Fibroblast of villous mesenchyme (primary cell): ENCODE results near the gene POU2F3. TPM values are rescaled to one million over a fixed set of nuclear protein-coding genes. Genes with fewer than 3 reads are reported as not detected.

Experiments used
- DNase-seq: peaks from one replicate; pipeline ENCODE4 v3.0.0-alpha.2; 2010; ENCODE audit warnings: low read depth
- H3K4me3 ChIP-seq: 2 replicates; pipeline ENCODE4 v1.5.1; 2011; ENCODE audit warnings: low read depth, mild to moderate bottlenecking, low read length
- total RNA-seq: library from RNA; depleted of rRNA; stranded (reverse); fragments of >200 nt; gene quantifications from 2 replicates; pipeline ENCODE4 v1.2.3, GENCODE V29; 2012
- TF ChIP-seq, protein P1 (sequence below): IDR thresholded peaks from 2 replicates; pipeline ENCODE4 v1.5.1; 2012; ENCODE audit warnings: low read depth, mild to moderate bottlenecking, low read length; ENCODE audit not compliant: insufficient read depth

Gene POU2F3
- total RNA-seq, 1 donor = under 0.01 TPM

DNA sequence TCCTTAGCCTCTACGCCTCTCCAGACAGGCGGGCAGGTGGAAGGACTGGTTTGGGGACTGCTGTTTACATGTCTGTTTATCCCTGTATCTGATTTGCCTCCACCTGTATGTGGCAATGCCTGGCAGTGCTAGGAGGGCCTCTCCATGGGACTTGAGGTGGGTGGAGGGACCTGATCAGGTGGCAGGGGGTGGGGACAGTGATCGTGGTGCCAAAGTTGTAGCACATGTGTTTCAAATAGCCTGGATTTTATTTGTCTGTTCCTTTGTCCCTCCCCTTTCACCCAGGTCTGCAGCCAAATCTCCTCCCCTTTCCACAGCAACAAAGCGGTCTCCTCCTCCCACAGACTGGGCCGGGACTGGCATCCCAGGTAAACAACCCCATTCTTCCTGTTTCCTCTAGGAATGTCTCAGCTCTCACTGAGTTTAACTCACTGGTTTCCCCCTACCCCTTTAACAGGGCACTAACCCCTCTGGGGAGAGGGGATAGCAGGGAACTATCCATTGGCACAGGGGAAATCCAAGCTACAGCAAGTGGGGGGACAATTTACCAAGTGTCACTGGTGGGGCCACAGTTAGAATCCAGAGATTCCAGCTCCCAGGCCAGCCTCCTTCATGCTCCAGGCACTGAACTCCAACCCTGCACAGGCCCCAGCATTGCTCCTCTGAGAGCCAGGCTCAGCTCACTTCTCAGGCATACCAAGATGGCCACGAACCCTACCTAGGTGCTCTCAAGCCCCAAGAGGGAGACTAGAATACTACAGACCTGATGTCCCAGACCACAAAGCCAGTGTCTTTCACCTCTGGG, 62.3 kb downstream of the POU2F3 start:
- no peak for DNase-seq
- TF ChIP-seq, protein P1, sequence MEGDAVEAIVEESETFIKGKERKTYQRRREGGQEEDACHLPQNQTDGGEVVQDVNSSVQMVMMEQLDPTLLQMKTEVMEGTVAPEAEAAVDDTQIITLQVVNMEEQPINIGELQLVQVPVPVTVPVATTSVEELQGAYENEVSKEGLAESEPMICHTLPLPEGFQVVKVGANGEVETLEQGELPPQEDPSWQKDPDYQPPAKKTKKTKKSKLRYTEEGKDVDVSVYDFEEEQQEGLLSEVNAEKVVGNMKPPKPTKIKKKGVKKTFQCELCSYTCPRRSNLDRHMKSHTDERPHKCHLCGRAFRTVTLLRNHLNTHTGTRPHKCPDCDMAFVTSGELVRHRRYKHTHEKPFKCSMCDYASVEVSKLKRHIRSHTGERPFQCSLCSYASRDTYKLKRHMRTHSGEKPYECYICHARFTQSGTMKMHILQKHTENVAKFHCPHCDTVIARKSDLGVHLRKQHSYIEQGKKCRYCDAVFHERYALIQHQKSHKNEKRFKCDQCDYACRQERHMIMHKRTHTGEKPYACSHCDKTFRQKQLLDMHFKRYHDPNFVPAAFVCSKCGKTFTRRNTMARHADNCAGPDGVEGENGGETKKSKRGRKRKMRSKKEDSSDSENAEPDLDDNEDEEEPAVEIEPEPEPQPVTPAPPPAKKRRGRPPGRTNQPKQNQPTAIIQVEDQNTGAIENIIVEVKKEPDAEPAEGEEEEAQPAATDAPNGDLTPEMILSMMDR = no peak
- no peak overlapping the region for H3K4me3 ChIP-seq

DNA sequence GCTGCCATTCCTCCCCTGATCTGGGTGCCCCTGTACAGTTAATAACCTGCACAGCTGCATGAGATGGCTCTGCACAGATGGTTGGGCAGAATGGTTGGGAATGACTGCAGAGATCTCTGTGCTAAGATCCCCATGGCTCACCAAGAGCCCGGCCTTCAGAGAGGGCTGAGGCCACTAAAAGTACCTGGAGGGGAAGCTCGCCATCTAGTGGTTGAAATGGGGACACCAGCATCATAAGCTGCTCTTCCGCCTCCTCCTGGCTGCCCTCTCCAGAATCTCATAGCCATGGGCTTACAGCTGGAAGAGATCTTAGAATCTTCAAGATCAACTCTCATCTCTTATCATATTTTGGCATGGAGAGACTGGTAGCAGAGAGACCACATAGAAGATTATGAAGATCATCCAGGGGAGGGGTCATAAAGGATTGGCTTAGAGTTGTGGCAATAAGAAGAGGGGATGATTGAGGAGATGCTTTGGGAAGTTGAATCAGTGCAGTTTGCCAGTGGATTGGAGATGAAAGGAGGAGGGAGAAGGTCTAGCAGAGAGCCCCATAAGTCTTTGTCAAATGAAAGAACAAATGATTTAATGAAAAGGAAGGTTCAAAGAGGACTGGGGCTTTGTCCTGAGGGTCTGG, 63.2 kb downstream of the POU2F3 start:
- TF ChIP-seq, protein P1 = peak; percentile 99
- H3K4me3 ChIP-seq = no peak overlapping the region
- DNase-seq = peak; percentile 80

DNA sequence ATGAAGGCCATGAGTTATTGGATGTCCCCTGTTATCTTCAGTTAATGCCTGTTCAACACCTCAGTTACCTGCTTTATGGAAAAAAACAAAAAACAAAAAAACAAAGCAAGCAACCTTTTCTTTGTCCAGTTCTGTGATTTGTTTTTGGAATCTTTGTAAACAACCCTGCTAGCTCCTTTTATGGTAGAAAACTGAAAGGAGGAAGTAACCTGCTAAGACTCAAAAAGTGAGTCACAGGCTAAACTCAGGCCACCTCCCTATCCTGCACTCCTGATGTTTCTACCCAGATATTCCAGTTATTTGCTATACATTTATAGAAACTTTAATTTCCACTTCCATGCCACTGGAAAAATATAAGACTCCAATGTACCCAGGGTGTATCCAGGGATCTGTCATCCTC, 64.6 kb downstream of the POU2F3 start:
- H3K4me3 ChIP-seq = no peak overlapping the region
- peak; percentile 16 for DNase-seq
- TF ChIP-seq, protein P1 = no peak

DNA sequence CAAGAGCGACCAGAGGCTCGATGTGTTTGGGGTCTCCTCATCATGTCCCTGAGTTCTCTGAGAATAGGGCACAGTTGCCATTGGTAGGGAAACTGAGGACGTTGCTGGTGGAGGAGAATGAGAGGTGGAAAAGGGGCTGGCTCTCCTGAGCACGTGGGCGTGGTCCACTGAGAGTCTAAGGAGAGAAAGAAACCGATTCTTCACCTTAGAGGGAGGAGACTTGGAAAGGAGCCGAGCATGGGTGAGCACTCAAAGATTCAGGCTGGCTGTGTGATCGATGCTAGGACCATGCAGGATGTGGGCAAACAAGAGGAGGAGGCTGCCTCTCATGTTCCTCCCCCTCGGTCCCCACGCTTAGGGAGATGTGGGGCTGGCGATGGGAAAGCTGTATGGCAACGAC, 65.3 kb downstream of the POU2F3 start:
- TF ChIP-seq, protein P1 = no peak
- DNase-seq = no peak
- no peak overlapping the region for H3K4me3 ChIP-seq

DNA sequence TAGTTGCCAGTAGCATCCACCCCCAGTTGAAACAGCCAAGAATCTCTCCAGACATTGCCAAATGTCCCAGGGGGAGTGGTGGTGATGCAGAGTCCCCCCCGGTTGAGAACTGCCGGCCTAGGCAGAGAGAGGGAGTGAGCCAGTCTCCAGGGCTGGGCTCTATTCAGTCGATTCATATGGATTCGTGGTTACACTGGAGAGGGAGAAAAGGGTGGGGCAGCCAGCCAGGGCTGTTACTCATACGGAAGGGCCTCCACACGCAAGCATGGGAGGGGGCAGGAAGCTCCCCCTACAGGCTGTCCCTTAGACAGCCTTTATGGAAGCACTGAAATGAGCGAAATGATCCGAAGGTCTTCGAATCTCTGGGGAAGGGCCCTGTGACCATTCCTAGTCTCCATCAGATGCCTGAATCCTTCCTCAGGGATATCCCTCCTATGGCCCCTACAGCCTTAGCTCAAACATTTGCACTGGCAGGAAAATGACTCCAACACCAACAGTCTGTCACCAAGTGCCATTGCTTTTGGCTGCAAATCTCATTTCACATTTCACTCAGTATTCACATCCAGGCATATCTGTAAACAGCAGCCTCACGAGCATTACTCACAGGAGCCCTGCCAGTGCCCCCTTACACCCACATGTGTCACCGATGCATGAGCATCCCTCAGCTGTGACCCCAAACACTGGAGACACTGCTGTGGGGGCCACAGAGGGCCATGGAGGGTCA, 66.7 kb downstream of the POU2F3 start:
- TF ChIP-seq, protein P1 = peak; percentile 55
- H3K4me3 ChIP-seq = no peak overlapping the region

DNA sequence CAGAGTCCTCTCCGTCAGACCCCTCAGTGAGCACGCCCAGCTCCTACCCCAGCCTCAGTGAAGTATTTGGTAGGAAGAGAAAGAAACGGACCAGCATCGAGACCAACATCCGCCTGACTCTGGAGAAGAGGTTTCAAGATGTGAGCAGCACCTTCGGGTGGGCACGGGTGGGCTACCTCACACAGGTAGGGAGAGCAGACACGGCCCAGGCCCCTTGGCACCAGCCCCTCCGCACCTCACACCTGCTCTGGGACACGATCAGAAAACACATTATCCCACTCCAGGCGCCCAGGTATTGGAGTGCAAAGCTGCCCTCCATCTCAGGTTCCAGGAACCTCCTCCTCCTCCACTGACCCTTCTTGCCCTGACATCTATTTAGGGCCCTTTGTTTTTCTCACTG, 67.5 kb downstream of the POU2F3 start:
- no peak overlapping the region for H3K4me3 ChIP-seq
- no peak for DNase-seq
- TF ChIP-seq, protein P1 = no peak

More for the DNA sequence above, 66.7 kb downstream of the POU2F3 start:
- peak; percentile 71 for DNase-seq
